Measurements from ENCODE around the gene GSDME.
A peak's percentile ranks its signal among the peaks of the same experiment; 100 is the strongest.

Gene GSDME

DNA sequence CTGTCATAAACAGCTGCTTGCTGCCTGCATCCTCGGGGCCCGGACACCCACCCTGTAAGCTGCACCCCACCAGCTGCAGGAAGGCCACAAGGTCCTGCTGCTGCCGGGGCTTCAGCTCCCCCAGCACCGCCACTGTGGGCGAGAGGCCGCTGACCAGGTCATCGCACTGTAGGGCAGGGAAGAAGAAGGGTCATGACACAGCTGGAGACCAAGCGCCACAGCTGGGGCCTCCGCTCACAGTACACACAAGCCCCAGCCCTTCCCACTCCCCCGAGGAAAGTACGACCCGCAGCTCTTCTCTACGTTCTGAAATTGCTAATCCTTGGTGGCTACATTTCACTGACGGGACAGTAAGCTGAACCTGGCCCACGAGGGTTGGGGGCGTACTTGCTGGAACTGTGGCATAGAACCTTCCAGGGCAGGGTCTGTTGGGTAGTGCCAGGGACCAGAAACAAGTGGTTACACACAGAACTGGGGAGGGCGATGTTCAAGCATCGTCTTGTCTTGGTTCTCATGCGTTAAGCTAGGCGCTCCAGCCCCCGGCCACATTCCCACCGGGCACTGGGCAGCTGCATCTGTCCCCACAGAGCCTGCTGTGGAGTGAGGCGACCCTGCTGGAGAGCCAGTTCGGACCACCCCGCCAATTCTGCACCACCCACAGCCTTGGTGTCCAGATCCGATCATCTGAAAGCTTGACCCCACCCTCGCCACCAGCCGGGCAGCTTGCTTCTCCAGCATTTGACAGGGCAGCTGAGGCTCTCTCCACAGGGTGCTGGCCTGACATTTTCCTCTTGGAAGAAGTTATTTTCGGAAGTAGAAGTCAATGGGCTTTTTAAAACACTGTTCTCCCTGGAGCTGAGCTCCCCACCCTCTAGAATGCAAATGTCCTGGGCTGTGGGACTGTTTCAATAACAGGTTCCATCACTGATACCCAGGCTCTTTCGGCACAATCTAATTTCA is 50.8 kb downstream of the GSDME start:
- Histone ChIP-seq H3K9ac (ENCODE audit: low read length) (no peak overlapping the region), H3K4ac (ENCODE audit: low read depth in 1 of 2, low read length in 2 of 2) (no peak overlapping the region), H3K36me3 (ENCODE audit: control insufficient read depth in 1 of 2, insufficient read depth in 2 of 2, low read depth in 1 of 2, low read length in 2 of 2) (peaks cover 49 to 53% of the 10 kb centered on the region in 2 experiments), H3K4me1 (ENCODE audit: control insufficient read depth, insufficient read depth, low read depth, low read length) (peaks cover 8% of the 10 kb centered on the region), H3K4me2 (ENCODE audit: low read length, poor library complexity, severe bottlenecking) (no peak overlapping the region), H4K91ac (ENCODE audit: low read length) (no peak overlapping the region), H2BK5ac (ENCODE audit: low read depth, low read length, poor library complexity, severe bottlenecking) (no peak overlapping the region), H3K14ac (ENCODE audit: low read length in 2 of 2) (no peak overlapping the region), H2BK120ac (ENCODE audit: low read depth, low read length) (no peak overlapping the region), H3K18ac (ENCODE audit: low read depth in 1 of 2, low read length in 2 of 2) (no peak overlapping the region), H2BK15ac (ENCODE audit: low read depth, poor library complexity, severe bottlenecking) (no peak overlapping the region), H2AK5ac (ENCODE audit: low read length, severe bottlenecking) (no peak overlapping the region), H3K9me3 (ENCODE audit: control insufficient read depth, low read length) (no peaks in the 10 kb centered on the region), H4K8ac (ENCODE audit: low read length) (no peak overlapping the region), H2BK12ac (ENCODE audit: low read length in 2 of 2) (no peak overlapping the region), H3K23ac (ENCODE audit: low read length in 2 of 2) (no peak overlapping the region), H3K4me3 (ENCODE audit: insufficient read depth in 1 of 2, low read depth in 1 of 2, low read length in 2 of 2) (no peak overlapping the region), H2AFZ (ENCODE audit: low read depth, low read length) (no peak overlapping the region), H3K79me1 (replicated peaks; ENCODE audit: low read length, poor library complexity, severe bottlenecking) (peaks cover 10% of the 10 kb centered on the region), H3K27me3 (ENCODE audit: control insufficient read depth in 1 of 2, insufficient read depth in 1 of 2, low read length in 2 of 2) (no peaks in the 10 kb centered on the region), H3K27ac (ENCODE audit: low read length, poor library complexity, severe bottlenecking) (no peak overlapping the region)
- WGBS = 94% methylated on average over 30 of the region's 30 CpGs
- no peak for DNase-seq

DNA sequence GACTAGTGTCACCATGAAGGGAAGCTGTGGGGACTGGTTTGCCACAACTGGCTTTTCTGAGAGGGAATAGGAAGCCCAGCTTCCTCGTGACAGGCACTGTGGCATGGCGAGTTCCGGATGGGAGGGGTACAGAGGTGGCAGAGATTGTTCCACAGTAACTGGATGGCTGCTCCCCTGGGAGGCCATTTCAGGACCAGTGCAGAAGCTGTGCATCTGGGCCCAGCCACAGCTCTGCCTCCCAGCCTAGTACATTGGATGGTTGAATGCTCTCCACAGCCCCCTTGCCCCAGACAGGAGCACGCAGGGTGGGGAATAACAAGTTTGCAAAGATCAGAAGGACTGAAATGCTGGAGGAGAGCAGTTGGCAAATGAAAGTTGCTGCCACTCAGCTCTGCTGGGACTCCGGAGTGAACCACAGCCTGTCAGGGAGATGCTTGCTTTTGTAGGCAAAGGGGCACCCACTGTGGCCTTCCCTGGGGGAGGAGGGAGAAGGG is 51.8 kb downstream of the GSDME start:
- DNase-seq = no peak
- Histone ChIP-seq H2BK5ac (ENCODE audit: low read depth, low read length, poor library complexity, severe bottlenecking) (no peak overlapping the region), H2BK120ac (ENCODE audit: low read depth, low read length) (no peak overlapping the region), H3K14ac (ENCODE audit: low read length in 2 of 2) (no peak overlapping the region), H3K9ac (ENCODE audit: low read length) (no peak overlapping the region), H3K36me3 (ENCODE audit: control insufficient read depth in 1 of 2, insufficient read depth in 2 of 2, low read depth in 1 of 2, low read length in 2 of 2) (peaks cover 49 to 55% of the 10 kb centered on the region in 2 experiments), H2AK5ac (ENCODE audit: low read length, severe bottlenecking) (no peak overlapping the region), H2BK12ac (ENCODE audit: low read length in 2 of 2) (no peak overlapping the region), H3K4me3 (ENCODE audit: insufficient read depth in 1 of 2, low read depth in 1 of 2, low read length in 2 of 2) (no peak overlapping the region), H3K4me1 (ENCODE audit: control insufficient read depth, insufficient read depth, low read depth, low read length) (peaks cover 10% of the 10 kb centered on the region), H2BK15ac (ENCODE audit: low read depth, poor library complexity, severe bottlenecking) (no peak overlapping the region), H3K27ac (ENCODE audit: low read length, poor library complexity, severe bottlenecking) (no peak overlapping the region), H3K18ac (ENCODE audit: low read depth in 1 of 2, low read length in 2 of 2) (no peak overlapping the region), H4K8ac (ENCODE audit: low read length) (no peak overlapping the region), H3K79me1 (replicated peaks; ENCODE audit: low read length, poor library complexity, severe bottlenecking) (peaks cover 10% of the 10 kb centered on the region), H2AFZ (ENCODE audit: low read depth, low read length) (no peak overlapping the region), H3K4ac (ENCODE audit: low read depth in 1 of 2, low read length in 2 of 2) (no peak overlapping the region), H3K9me3 (ENCODE audit: control insufficient read depth, low read length) (no peaks in the 10 kb centered on the region), H3K27me3 (ENCODE audit: control insufficient read depth in 1 of 2, insufficient read depth in 1 of 2, low read length in 2 of 2) (no peaks in the 10 kb centered on the region), H3K4me2 (ENCODE audit: low read length, poor library complexity, severe bottlenecking) (no peak overlapping the region), H3K23ac (ENCODE audit: low read length in 2 of 2) (no peak overlapping the region), H4K91ac (ENCODE audit: low read length) (no peak overlapping the region)
- 97% methylated on average over 5 of the region's 5 CpGs for WGBS

DNA sequence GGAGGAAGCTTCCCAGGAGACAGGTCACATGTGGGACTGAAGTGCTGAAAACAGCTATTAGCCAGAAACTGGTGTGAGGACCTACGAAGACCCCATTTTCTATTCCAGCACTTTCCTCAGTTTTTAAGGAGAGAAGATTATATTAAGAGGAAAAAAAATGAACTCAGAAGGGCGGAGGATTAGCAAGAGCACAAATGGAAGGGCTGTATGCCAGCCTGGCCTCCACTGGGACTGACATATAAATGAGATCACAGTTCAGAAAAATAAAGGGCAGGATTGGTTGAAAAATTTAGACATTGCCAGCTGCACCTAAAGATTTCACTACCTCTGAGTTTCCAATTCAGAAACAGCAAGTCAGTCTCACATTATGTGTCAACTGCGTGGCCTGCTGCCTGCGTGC is 53.0 kb downstream of the GSDME start:
- H3K18ac ChIP-seq (ENCODE audit: low read depth in 1 of 2, low read length in 2 of 2) = no peak overlapping the region
- no peak overlapping the region for H2AFZ ChIP-seq (ENCODE audit: low read depth, low read length)
- H3K4me3 ChIP-seq (ENCODE audit: insufficient read depth in 1 of 2, low read depth in 1 of 2, low read length in 2 of 2) = no peak overlapping the region
- H4K91ac ChIP-seq (ENCODE audit: low read length) = no peak overlapping the region
- no peak overlapping the region for H4K8ac ChIP-seq (ENCODE audit: low read length)
- 63% methylated on average over 3 of the region's 4 CpGs for WGBS
- no peak overlapping the region for H2BK12ac ChIP-seq (ENCODE audit: low read length in 2 of 2)
- H3K4me1 ChIP-seq (ENCODE audit: control insufficient read depth, insufficient read depth, low read depth, low read length) = peaks cover 10% of the 10 kb centered on the region
- no peak overlapping the region for H3K4ac ChIP-seq (ENCODE audit: low read depth in 1 of 2, low read length in 2 of 2)
- H2BK15ac ChIP-seq (ENCODE audit: low read depth, poor library complexity, severe bottlenecking) = no peak overlapping the region
- H2AK5ac ChIP-seq (ENCODE audit: low read length, severe bottlenecking) = no peak overlapping the region
- no peak overlapping the region for H3K4me2 ChIP-seq (ENCODE audit: low read length, poor library complexity, severe bottlenecking)
- H3K9ac ChIP-seq (ENCODE audit: low read length) = peak overlapping the region; percentile 10
- peaks cover 3% of the 10 kb centered on the region for H3K79me1 ChIP-seq (replicated peaks; ENCODE audit: low read length, poor library complexity, severe bottlenecking)
- no peak overlapping the region for H2BK120ac ChIP-seq (ENCODE audit: low read depth, low read length)
- H3K27ac ChIP-seq (ENCODE audit: low read length, poor library complexity, severe bottlenecking) = no peak overlapping the region
- no peak overlapping the region for H3K23ac ChIP-seq (ENCODE audit: low read length in 2 of 2)
- H3K27me3 ChIP-seq (ENCODE audit: control insufficient read depth in 1 of 2, insufficient read depth in 1 of 2, low read length in 2 of 2) = no peaks in the 10 kb centered on the region
- DNase-seq = no peak
- H3K36me3 ChIP-seq (ENCODE audit: control insufficient read depth in 1 of 2, insufficient read depth in 2 of 2, low read depth in 1 of 2, low read length in 2 of 2) = peaks cover 39 to 45% of the 10 kb centered on the region in 2 experiments
- no peak overlapping the region for H2BK5ac ChIP-seq (ENCODE audit: low read depth, low read length, poor library complexity, severe bottlenecking)
- no peaks in the 10 kb centered on the region for H3K9me3 ChIP-seq (ENCODE audit: control insufficient read depth, low read length)
- no peak overlapping the region for H3K14ac ChIP-seq (ENCODE audit: low read length in 2 of 2)

DNA sequence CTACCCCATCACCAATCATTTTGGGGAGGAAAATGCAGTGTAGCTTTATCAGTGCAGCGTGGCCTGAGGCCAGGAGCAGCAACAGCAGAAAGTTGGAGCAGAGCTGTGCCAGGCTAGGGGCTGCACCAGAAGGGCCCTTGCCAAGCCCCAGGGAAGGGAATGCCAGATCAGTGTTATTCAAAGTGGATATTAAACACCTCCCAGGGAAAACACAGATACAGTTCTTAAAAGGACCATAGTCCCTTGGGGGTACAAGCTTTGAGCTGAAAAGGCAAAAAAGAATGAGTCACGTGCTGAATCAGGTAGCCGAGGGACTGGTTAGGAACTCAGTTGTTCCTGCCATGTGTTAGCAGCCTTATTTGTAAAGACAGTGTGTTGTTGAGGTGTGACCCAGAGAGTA is 54.0 kb downstream of the GSDME start:
- WGBS = 86% methylated on average over 2 of the region's 3 CpGs

More for the DNA sequence above, 54.0 kb downstream of the GSDME start:
- no peaks in the 10 kb centered on the region for H3K9me3 ChIP-seq (ENCODE audit: control insufficient read depth, low read length)
- no peak overlapping the region for H2BK5ac ChIP-seq (ENCODE audit: low read depth, low read length, poor library complexity, severe bottlenecking)
- no peak for DNase-seq
- H4K91ac ChIP-seq (ENCODE audit: low read length) = no peak overlapping the region
- peaks cover 41 to 42% of the 10 kb centered on the region in 2 experiments for H3K36me3 ChIP-seq (ENCODE audit: control insufficient read depth in 1 of 2, insufficient read depth in 2 of 2, low read depth in 1 of 2, low read length in 2 of 2)
- peaks cover 3% of the 10 kb centered on the region for H3K79me1 ChIP-seq (replicated peaks; ENCODE audit: low read length, poor library complexity, severe bottlenecking)
- H3K9ac ChIP-seq (ENCODE audit: low read length) = no peak overlapping the region
- peak overlapping the region in 1 of 2 experiments; percentile 32 for H3K4me3 ChIP-seq (ENCODE audit: insufficient read depth in 1 of 2, low read depth in 1 of 2, low read length in 2 of 2)
- H3K4ac ChIP-seq (ENCODE audit: low read depth in 1 of 2, low read length in 2 of 2) = no peak overlapping the region
- no peak overlapping the region for H2AFZ ChIP-seq (ENCODE audit: low read depth, low read length)
- no peak overlapping the region for H2BK15ac ChIP-seq (ENCODE audit: low read depth, poor library complexity, severe bottlenecking)
- no peak overlapping the region for H2AK5ac ChIP-seq (ENCODE audit: low read length, severe bottlenecking)
- H3K4me1 ChIP-seq (ENCODE audit: control insufficient read depth, insufficient read depth, low read depth, low read length) = peaks cover 10% of the 10 kb centered on the region
- no peak overlapping the region for H3K14ac ChIP-seq (ENCODE audit: low read length in 2 of 2)
- H3K23ac ChIP-seq (ENCODE audit: low read length in 2 of 2) = no peak overlapping the region
- H3K18ac ChIP-seq (ENCODE audit: low read depth in 1 of 2, low read length in 2 of 2) = no peak overlapping the region
- no peak overlapping the region for H3K4me2 ChIP-seq (ENCODE audit: low read length, poor library complexity, severe bottlenecking)
- no peak overlapping the region for H2BK120ac ChIP-seq (ENCODE audit: low read depth, low read length)
- H3K27me3 ChIP-seq (ENCODE audit: control insufficient read depth in 1 of 2, insufficient read depth in 1 of 2, low read length in 2 of 2) = no peaks in the 10 kb centered on the region
- no peak overlapping the region for H3K27ac ChIP-seq (ENCODE audit: low read length, poor library complexity, severe bottlenecking)
- H4K8ac ChIP-seq (ENCODE audit: low read length) = no peak overlapping the region
- H2BK12ac ChIP-seq (ENCODE audit: low read length in 2 of 2) = no peak overlapping the region
